Measurements from ENCODE around the gene ALG12.

The ALG12 gene

GRCh38 chr22:49896201-49896600 lies 22.0 kb downstream of the ALG12 start:
- no peak for TF ChIP-seq CTCF (IDR thresholded peaks at IDR 0.05; ENCODE audit: low read depth, low read length)

DNA sequence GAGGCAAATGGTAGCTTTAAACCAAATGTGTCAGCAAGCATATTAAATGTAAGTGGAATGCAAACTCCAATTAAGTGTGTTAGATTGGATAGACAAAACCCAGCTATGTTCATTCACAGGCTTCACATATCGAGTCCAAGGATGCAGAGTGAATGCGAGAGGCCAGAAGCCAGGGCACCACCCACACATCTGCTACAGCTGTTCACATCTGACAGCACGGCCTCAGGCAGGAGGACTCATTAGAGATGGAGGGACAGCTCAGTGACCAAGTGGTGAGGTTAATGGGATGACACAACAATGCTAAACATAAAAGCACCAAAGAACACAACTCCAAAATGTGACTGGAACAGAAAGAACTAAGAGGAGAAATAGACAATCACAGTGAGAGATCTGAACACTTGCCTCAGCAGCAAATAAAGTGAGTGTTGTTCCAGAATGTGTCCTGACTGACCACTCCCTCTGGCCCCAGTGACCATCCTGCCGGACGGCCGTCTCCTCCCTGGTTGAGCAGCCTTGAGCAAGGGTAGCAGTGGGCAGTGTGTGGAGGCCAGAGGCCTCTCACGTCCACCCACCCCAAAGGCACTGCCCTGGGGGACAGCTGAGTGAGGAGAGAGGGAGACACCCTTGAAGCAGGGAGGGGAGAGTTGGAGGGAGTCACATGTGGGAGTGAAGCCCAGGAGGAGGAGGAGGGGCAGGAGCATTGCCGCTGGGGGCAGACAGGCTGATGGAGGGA lies 23.8 kb downstream of the ALG12 start:
- no peak for TF ChIP-seq CTCF (IDR thresholded peaks at IDR 0.05; ENCODE audit: low read depth, low read length)
- no peak overlapping the region for H3K4me3 ChIP-seq (ENCODE audit: low read depth, low read length)

More at GRCh38 chr22:49896201-49896600, 22.0 kb downstream of the ALG12 start:
- no peak overlapping the region for H3K4me3 ChIP-seq (ENCODE audit: low read depth, low read length)

GRCh38 chr22:49893025-49893424 lies 25.2 kb downstream of the ALG12 start:
- H3K4me3 ChIP-seq (ENCODE audit: low read depth, low read length), result no peak overlapping the region
- no peak for TF ChIP-seq CTCF (IDR thresholded peaks at IDR 0.05; ENCODE audit: low read depth, low read length)

DNA sequence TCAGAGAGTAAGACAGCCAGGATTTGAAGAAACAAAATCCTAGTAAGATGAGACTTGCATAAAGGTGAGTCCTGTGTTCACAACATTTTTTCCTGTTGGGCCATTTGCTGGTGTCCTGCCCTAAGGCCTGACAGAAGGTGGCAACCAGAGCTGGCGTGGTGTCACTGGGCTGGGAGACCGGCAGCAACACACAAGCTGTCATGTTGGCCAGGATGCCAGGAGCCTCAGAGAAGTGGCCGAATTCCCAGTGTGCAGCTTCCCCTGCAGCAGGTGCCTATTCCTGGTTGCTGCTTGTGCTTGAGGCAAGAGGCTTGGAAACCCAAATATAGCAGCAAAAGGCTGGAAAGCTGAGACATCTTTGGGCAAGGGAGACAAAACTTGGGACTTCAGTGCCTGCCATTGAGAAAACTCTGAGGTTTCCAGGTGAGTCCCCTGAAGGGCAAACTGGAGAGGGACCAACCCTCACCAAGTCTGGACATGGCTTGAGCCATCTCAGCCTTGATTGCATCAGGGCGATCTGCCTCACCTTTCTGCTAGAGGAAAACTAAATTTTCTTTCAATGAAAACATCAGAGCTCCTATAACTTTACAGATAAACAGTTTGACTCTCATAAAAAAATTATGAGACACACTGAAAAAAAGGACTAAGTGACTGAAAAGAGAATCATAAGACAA lies 25.9 kb downstream of the ALG12 start:
- H3K4me3 ChIP-seq (ENCODE audit: low read depth, low read length), result no peak overlapping the region
- no peak for TF ChIP-seq CTCF (IDR thresholded peaks at IDR 0.05; ENCODE audit: low read depth, low read length)

- TF ChIP-seq CTCF (IDR thresholded peaks at IDR 0.05; ENCODE audit: low read depth, low read length), result no peak
- no peak overlapping the region for H3K4me3 ChIP-seq (ENCODE audit: low read depth, low read length)
These were observed 29.2 kb downstream of the ALG12 start for GRCh38 chr22:49889071-49889470.

DNA sequence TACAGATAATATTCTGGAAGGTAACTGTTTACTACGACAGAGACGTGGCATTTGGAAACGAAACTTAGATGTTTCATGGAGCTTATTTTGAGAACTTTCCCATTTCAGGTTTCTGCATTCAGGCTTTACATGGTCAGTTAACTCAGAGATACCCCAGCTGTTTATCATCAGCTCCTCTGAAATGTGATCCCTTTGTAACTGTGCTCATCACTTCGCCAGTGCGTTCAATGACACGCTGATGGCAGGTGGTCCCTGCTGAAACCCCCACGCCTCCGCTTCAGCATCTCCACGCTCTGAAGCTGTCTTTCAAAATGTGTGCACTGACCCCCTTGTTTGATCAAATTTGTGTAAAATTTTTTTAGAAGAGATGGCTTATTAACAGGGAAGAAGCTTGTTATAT lies 30.5 kb downstream of the ALG12 start:
- H3K4me3 ChIP-seq (ENCODE audit: low read depth, low read length), result no peak overlapping the region
- no peak for TF ChIP-seq CTCF (IDR thresholded peaks at IDR 0.05; ENCODE audit: low read depth, low read length)

DNA sequence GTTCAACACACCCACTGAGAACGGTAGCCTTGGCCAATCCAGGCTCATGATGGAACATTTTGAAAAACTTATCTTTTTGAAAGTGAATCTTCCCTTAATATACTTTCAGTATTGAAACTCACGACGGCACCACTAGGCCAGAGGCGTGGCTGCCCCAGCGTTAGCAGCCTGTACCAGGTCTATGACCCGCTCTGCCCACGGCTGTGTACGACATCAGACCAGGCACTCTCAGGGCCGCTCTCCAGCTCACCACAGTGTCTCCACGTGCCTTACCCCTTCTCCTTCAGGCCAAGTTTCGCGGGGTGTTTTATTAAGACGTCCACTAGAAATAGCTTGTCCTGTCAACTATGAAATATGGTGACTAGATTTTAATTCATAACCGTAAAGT lies 31.2 kb downstream of the ALG12 start:
- H3K4me3 ChIP-seq (ENCODE audit: low read depth, low read length), result no peak overlapping the region
- no peak for TF ChIP-seq CTCF (IDR thresholded peaks at IDR 0.05; ENCODE audit: low read depth, low read length)

Measured in WI38 (cell line).